Measurements from ENCODE around the gene TTLL7. TPM values are rescaled to one million over a fixed set of nuclear protein-coding genes. Genes with fewer than 3 reads are reported as not detected.

Gene TTLL7
- total RNA-seq, 1 donor from 2014 or later, result 15.0 TPM

GRCh38 chr1:84031802-84032327 lies 32.9 kb upstream of the TTLL7 start:
- no peaks in the 10 kb centered on the region for H3K9me3 ChIP-seq
- intact Hi-C loops (cut with DNase I), result no loop called here
- H3K4me3 ChIP-seq, result no peak overlapping the region
- DNase-seq (ENCODE audit: extremely low spot score in 2 of 2), result no peak
- H3K27me3 ChIP-seq, result no peaks in the 10 kb centered on the region
- no peak for TF ChIP-seq CTCF (IDR thresholded peaks at IDR 0.05)
- TF ChIP-seq POLR2AphosphoS5 (IDR thresholded peaks at IDR 0.05; ENCODE audit: insufficient read depth in 1 of 2, low read depth in 1 of 2), result no peak
- no peak for TF ChIP-seq POLR2A (IDR thresholded peaks at IDR 0.05)
- H3K27ac ChIP-seq, result no peak overlapping the region
- no peaks in the 10 kb centered on the region for H3K36me3 ChIP-seq
- no peaks in the 10 kb centered on the region for H3K4me1 ChIP-seq

- Histone ChIP-seq H3K36me3 (no peaks in the 10 kb centered on the region), H3K27me3 (no peaks in the 10 kb centered on the region), H3K9me3 (no peaks in the 10 kb centered on the region), H3K4me1 (no peaks in the 10 kb centered on the region), H3K27ac (no peak overlapping the region), H3K4me3 (no peak overlapping the region)
- TF ChIP-seq POLR2A (IDR thresholded peaks at IDR 0.05) (no peak), CTCF (IDR thresholded peaks at IDR 0.05) (no peak), POLR2AphosphoS5 (IDR thresholded peaks at IDR 0.05; ENCODE audit: insufficient read depth in 1 of 2, low read depth in 1 of 2) (no peak)
- no peak for DNase-seq (ENCODE audit: extremely low spot score in 2 of 2)
- intact Hi-C loops (cut with DNase I), result no loop called here
These were observed 28.4 kb upstream of the TTLL7 start for GRCh38 chr1:84027368-84027767.

- no peak for DNase-seq (ENCODE audit: extremely low spot score in 2 of 2)
- Histone ChIP-seq H3K27me3 (no peaks in the 10 kb centered on the region), H3K9me3 (no peaks in the 10 kb centered on the region), H3K36me3 (no peaks in the 10 kb centered on the region), H3K4me3 (no peak overlapping the region), H3K27ac (no peak overlapping the region), H3K4me1 (no peaks in the 10 kb centered on the region)
- intact Hi-C loops (cut with DNase I), result no loop called here
- TF ChIP-seq POLR2A (IDR thresholded peaks at IDR 0.05) (no peak), CTCF (IDR thresholded peaks at IDR 0.05) (no peak), POLR2AphosphoS5 (IDR thresholded peaks at IDR 0.05; ENCODE audit: insufficient read depth in 1 of 2, low read depth in 1 of 2) (no peak)
These were observed 27.0 kb upstream of the TTLL7 start for GRCh38 chr1:84025966-84026365.

GRCh38 chr1:84021822-84022221 lies 22.9 kb upstream of the TTLL7 start:
- Histone ChIP-seq H3K36me3 (no peaks in the 10 kb centered on the region), H3K9me3 (no peaks in the 10 kb centered on the region), H3K4me1 (no peaks in the 10 kb centered on the region), H3K4me3 (no peak overlapping the region), H3K27ac (no peak overlapping the region), H3K27me3 (no peaks in the 10 kb centered on the region)
- no peak for DNase-seq (ENCODE audit: extremely low spot score in 2 of 2)
- intact Hi-C loops (cut with DNase I), result no loop called here
- no peak for TF ChIP-seq CTCF (IDR thresholded peaks at IDR 0.05)
- TF ChIP-seq POLR2A (IDR thresholded peaks at IDR 0.05), result no peak
- no peak for TF ChIP-seq POLR2AphosphoS5 (IDR thresholded peaks at IDR 0.05; ENCODE audit: insufficient read depth in 1 of 2, low read depth in 1 of 2)

- H3K27me3 ChIP-seq, result no peaks in the 10 kb centered on the region
- no peaks in the 10 kb centered on the region for H3K4me1 ChIP-seq
- DNase-seq (ENCODE audit: extremely low spot score in 2 of 2), result no peak
- H3K9me3 ChIP-seq, result no peaks in the 10 kb centered on the region
- H3K27ac ChIP-seq, result no peak overlapping the region
- H3K36me3 ChIP-seq, result no peaks in the 10 kb centered on the region
- intact Hi-C loops (cut with DNase I), result no loop called here
- H3K4me3 ChIP-seq, result no peak overlapping the region
- TF ChIP-seq CTCF (IDR thresholded peaks at IDR 0.05) (no peak), POLR2A (IDR thresholded peaks at IDR 0.05) (no peak), POLR2AphosphoS5 (IDR thresholded peaks at IDR 0.05; ENCODE audit: insufficient read depth in 1 of 2, low read depth in 1 of 2) (no peak)
These were observed 21.2 kb upstream of the TTLL7 start for GRCh38 chr1:84020151-84020550.

Measured in vagina (tissue), 2 donors.